ENCODE results near the gene SLC12A6.

Gene SLC12A6

DNA sequence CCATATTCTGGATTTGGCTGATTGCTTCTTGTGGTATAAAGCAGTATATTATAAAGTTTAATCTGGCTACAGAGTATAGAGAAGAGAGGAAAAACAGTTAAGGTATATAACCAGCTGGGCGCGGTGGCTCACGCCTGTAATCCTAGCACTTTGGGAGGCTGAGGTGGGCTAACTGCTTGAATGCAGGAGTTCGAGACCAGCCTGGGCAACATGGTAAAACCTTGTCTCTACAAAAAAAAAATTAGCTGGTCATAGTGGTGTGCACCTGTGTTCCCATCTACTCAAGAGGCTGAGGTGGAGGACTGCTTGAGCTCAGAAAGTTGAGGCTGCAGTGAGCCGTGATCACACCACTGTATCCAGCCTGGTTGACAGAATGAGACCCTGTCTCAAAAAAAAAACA is 7.3 kb downstream of the SLC12A6 start:
- DNase-seq (ENCODE audit: low read depth in 2 of 2) = no peak

DNA sequence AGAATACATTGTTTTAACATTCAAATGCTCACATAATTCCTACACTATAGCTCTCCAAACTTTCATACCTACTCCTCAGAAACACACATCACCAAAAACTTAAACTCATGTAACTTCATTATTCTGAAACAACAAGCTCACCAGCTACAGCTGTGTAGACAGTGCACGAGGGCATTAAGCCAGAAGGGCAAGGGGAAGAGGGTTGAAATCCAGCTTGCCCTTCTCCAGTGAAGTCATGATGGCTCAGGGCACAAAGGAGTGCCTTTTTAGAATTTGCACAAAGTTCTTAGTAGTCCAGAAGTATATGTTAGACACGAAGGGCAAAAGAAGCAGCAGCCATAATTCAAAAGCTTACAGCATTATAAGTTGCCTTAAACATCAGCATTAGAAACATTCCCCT is 8.6 kb downstream of the SLC12A6 start:
- no peak for DNase-seq (ENCODE audit: low read depth in 2 of 2)

DNA sequence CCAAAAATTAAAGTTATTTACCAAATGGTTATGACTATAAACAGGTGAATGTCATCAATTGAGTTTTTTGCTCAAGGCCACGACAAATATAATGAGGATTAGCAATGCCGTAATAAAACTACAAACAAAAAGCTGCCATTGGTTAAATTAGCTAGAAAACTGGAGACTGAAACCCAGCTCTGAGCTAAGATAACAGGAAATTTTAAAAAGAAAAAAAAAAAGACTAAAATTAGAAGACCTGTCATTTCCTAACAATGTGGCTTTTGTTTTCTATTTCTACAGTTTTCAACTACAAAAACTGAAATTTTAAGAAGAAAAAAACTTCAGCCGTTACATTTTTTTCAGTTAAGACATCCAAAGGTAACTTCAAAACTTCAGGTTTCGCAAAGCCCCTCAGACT is 9.7 kb downstream of the SLC12A6 start:
- DNase-seq (ENCODE audit: low read depth in 2 of 2) = no peak

DNA sequence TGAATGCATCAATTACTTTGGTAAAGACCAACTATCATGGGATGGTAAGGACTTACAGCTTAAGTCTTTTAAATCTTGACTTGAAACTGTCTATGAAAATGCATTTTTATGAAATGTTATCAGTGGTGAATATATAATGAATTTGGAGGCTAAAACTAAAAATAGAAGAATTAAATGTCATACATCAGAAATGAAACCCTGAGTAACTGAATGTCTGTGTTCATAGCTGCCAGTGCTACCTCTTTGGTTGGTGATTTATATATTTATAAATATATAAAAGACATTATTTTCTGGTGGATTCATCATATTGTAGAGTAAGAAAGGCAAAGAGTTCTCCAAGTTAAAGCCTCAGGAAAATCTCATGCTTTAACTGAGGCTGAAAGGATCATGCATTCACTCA is 12.2 kb downstream of the SLC12A6 start:
- no peak for DNase-seq (ENCODE audit: low read depth in 2 of 2)

DNA sequence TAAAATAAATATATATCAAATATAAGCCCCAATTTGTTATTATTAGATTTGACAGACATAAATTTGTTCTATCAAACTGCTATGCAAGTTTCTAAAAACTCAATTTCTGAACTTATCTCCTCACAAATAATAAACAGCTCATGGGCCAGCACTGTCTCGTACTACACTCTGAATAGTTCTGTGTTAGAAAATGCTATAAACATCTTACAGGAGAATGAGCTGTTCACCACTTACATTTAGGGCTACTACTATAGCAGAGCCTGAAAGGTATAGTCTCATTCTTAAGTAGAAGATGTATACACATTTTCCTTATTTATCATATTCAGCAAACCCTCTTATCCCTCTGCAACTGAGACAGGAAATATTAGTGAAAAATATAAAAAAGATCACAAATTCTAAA is 12.6 kb downstream of the SLC12A6 start:
- no peak for DNase-seq (ENCODE audit: low read depth in 2 of 2)

DNA sequence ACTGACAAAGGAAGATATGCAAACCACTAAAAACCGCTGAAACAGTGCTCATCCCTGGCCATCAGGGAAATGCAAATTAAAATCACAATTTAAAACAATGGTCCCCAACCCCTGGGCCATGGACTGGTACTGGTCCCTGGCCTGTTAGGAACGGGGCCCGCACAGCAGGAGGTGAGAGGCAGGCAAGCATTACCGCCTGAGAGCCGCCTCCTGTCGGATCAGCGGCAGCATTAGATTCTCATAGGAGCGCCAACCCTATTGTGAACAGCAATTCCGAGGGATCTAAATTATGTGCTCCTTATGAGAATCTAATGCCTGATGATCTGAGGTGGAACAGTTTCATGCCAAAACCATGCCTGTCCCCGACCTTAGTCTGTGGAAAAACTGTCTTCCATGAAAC is 14.4 kb downstream of the SLC12A6 start:
- no peak for DNase-seq (ENCODE audit: low read depth in 2 of 2)

DNA sequence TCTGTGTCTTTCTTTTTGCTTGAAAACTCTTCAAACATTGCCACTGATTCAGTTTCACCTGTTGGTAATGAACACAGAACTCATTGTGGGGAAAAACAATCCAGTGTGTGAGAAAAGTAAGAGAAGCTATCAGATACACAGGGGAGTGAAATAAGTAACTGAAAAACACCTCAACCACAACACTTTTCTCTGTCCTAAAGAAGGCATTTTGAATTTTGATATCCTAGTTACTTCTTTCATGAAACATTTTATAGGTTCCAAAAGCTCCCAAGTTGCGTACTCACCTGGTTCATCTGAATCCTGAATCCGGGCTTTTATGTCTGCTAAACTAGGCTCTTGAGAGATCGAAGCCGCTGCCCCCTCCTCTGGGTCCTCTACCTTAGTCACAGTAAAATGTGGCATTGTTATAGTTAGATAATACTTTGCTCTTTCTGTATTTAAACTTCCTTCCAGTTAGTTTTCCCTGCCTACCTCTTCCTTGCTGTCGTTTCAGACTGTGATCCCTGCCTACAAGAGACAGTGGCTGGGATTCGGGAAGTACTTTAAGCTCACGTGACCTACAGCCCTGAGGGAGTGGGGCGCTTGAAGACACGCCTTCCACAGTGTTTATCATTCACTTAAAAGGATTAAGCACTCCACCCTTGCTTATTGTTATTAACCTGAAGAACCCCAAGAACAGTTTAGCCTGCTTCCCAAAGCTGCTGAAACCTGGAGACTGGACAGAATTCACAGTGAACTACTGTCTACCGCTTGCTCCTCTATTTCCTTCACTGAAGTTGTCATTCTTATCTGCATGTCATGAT is 19.1 kb downstream of the SLC12A6 start:
- DNase-seq (ENCODE audit: low read depth in 2 of 2) = no peak

DNA sequence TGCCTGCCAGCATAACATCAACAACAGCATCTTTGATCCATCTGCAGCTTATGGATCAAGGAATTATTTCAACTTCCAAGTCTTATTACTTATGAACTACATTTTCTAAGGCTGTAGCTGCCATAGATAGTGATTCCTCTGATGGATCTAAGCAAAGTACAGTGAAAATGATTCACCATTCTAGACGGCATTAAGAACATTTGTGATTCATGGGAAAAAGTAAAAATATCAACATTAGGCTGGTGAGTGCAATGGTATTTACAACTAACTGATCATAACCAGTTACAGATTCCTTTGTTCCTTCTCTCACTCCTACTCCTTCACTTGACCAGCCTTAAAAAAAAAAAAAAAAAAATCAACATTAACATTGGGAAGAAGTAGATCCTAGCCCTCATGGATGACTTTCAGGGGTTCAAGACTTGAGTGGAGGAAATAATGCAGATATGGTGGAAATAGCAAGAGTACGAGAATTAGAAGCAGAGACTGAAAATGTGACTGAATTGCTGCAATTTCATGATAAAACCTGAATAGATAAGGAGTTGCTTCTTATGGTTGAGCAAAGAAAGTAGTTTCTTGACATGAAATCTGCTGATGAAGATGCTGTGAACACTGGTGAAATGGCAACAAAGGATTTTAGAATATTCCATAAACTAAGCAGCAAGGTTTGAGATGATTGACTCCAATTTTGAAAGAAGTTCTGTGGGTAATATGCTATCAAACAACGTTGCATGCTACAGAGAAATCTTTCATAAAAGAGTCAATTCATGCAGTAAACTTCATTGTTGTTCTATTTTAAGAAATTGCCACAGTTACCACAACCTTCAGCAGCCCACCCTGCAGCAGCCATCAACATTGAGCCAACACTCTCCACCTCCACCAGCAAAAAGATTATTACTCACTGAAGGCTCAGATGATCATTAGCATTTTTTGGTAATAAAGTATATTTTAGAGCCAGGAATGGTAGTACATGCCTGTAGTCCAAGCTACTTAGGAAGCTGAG is 22.8 kb downstream of the SLC12A6 start:
- no peak for DNase-seq (ENCODE audit: low read depth in 2 of 2)

DNA sequence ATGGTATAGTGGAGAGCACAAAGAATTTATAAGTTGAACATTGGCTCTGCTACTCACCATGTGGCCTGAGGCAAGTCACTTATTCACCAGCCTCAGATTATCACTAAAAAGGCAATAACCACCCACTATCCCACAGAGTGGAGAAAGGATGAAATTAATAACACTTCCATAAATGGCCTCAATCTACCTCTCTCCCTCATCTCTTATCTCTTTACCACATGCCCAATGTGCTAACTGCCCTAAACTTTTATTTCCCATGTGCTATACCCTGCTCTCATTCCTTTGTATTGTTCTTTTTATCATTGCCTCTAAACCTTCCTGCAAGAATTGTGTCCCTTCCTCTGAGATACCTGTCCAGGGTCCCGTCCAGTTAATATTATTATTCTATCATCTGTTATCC is 26.0 kb downstream of the SLC12A6 start:
- no peak for DNase-seq (ENCODE audit: low read depth in 2 of 2)

DNA sequence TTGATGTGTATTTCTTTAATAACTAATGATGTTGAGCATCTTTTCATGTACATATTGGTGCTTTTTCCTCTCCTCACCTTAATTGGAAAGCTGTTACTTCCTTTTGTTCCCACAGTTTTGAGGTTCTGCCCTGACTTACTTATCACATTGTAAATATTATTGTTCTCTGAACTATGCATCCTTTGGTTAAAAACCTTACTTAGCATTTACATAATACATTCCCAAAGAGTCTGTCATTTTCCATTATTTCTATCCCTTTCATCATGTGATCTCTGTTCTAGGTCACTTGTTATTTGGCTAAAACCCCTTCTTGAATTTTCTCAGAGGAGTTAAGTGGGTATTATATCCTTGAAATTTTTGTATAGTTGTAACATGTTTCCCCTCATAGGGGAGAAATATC is 33.0 kb downstream of the SLC12A6 start:
- no peak for DNase-seq (ENCODE audit: low read depth in 2 of 2)

DNA sequence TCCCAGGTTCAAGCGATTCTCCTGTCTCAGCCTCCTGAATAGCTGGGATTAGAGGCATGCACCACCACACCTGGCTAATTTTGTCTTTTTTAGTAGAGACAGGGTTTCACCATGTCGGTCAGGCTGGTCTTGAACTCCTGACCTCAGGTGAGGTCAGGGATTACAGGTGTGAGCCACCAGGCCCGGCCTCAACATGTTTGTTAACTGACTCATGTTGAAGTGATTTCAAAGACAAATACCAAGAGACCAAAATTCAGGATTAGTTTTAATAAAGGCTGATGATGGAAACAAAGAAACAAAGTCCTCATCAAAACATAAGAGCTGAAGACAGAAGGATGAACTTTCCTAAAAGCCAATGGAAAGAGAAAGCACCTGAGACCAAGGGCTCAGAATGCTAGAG is 36.5 kb downstream of the SLC12A6 start:
- DNase-seq (ENCODE audit: low read depth in 2 of 2) = no peak

DNA sequence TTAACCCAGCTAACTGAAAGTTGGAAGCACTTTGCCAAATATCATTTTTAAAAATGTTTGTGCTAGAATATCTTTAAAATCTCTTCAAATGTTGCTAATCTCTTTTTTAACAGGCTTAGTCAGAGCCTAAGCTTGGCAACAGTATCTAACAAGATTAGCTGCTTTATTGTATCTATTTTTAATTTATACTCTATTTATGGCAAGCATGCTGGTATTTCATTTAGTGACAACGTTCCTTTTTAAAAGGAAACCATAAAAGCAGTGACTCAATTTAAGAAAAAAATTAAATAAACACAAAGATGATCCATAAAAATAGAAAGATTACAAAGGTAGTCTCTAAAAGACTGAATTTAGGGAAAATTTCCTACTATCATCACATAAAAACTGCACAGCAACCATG is 40.5 kb downstream of the SLC12A6 start:
- no peak for DNase-seq (ENCODE audit: low read depth in 2 of 2)

DNA sequence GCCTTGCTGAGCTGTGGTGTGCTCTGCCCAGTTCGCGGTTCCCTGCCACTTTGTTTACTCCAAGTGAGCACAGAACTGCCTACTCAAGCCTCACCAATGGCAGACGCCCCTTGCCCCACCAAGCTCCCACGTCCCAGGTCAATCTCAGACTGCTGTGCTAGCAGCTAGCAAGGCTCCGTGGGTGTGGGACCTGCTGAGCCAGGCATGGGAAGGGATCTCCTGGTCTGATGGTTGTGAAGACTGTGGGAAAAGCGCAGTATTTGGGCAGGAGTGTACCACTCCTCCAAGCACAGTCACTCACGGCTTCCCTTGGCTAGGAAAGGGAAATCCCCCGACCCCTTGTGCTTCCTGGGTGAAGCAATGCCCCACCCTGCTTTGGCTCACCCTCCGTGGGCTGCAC is 45.0 kb downstream of the SLC12A6 start:
- DNase-seq (ENCODE audit: low read depth in 2 of 2) = no peak

DNA sequence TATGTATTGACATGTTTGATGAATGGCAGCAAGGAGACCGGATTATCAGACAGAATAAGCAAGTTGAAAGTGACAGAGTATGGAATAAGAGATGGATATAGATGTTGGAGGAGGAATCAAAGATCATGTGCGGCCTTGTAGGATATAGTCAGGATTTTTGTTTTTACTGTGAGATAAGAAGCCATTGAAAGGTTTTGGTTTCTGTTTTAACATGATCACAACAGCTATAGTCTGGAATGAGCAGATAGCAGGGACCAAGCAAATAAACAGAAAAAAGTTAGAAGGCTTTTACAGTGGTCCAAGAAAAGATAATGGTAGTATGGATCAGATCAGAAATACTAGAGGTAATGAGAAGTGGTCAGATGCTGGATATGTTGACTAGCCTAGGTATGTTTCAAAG is 52.6 kb downstream of the SLC12A6 start:
- DNase-seq (ENCODE audit: low read depth in 2 of 2) = no peak

DNA sequence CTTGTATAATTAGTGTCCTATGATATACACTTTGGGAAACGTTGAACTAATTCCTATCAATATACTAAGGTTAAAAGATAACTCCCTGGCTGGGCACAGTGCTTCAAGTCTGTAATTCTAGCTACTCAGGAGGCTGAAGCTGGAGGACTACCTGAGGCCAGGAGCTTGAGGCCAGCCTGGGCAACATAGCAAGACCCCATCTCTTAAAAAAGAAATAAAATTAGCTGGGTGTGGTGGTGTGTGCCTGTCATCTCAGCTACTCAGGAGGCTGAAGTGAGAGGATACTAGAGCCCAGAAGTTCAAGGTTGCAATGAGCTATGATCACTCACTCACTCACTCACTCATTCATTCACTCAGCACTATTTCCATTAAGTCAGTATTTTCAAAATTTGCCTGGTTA is 55.2 kb downstream of the SLC12A6 start:
- no peak for DNase-seq (ENCODE audit: low read depth in 2 of 2)

DNA sequence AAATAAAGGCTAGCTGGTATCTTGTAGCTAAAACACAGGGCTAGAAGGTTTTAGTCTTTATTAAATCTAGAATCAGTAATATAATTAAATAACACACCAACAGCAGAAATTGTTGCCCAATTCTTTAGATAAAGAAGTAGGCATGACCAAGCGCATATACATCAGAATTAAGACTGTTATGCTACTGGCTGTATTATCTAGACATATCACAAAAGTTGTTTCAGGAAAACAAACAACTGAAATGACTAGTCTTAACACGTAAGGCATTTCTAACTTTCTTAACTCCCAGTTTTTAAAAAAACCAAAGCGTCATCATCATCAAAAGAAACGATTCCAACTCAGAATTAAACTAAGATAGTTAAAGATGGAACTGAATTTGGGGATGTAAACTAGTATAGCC is 57.4 kb downstream of the SLC12A6 start:
- DNase-seq (ENCODE audit: low read depth in 2 of 2) = no peak

DNA sequence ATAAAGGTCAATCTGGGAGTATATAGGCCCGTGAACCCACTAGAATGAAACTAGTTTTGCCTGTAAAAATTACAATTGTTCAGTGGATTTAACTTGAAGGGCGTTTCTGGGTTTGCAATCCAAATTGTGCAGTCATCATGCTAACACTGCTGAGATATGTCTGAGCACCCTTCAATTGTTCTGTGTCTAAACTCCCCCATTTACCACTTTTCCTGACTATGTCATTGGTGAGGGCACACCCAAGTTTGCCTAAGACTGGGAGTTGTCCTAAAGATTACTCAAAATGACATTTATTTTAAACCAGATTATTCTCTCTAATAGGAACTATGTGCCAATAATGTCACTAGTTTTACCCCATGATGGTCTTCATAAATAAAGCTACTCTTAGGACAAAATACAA is 58.2 kb downstream of the SLC12A6 start:
- DNase-seq (ENCODE audit: low read depth in 2 of 2) = no peak

DNA sequence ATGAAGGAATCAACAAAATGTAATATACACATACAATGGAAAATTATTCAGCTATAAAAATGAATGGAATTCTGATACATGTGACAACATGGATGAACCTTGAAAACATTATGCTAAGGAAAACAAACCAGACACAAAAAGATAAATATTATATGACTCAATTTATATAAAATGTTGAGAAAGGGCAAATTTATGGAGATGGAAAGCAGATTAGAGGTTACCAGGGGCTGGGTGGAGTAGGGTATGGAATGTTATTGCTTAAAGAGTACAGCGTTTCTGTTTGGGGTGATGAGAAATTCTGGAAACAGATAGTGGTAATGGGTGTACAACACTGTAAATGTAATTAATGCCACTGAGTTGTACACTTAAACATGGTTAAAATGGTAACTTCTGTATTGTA is 61.9 kb downstream of the SLC12A6 start:
- DNase-seq (ENCODE audit: low read depth in 2 of 2) = no peak

DNA sequence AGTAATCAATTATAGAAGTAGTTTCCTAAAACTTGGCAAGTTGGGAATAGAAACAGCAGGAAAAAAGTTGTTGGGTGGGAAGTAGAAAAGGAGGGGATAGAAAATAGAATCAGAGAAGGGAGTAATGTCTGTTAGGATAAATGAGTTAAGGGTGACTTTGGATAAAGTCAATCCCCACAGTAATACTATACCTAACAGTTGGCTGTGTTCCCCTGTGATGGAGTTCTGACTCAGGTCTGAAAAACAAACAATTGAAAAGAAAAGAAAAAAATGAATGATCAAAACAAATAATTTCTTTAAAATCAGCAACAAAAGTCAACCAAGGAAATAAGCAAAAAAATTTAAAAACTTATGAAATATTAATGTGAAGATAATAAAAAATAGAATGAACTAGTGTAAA is 62.4 kb downstream of the SLC12A6 start:
- no peak for DNase-seq (ENCODE audit: low read depth in 2 of 2)

DNA sequence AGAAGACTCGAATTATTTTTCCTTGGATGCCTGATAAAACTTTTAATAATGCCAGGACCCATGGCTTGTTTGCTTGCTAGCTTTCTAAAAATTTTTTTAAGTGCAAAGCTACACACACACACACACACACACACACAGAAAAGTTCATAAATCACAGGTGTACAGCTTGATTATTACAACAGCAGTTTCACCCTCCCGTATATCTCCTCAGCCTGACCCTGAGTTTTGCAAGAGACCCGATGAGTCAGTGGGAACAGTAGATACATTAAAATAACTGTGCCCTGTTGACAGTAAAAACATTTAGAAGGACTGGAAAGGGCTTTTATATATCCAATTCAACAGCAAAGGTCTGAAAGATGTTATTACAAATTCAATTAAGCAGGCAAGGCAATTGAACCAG is 66.1 kb downstream of the SLC12A6 start:
- no peak for DNase-seq (ENCODE audit: low read depth in 2 of 2)

DNA sequence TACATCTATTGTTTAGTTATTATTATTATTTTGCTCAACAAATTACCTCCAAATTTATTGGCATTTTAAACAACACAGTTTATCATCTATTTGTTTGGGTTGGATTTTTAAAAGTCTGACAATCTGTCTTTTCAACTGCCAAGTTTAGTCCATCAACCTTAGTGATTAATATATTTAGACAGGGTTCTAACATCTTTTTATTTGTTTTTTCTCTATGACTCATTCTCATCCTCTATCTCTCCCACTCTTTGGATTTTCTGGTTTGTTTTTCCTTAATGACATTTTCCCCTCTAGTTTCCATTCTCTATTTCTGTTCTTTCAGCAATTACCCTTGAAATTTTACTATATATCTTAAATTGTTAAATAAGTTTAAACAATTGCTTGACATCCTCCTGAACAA is 70.8 kb downstream of the SLC12A6 start:
- DNase-seq (ENCODE audit: low read depth in 2 of 2) = no peak

DNA sequence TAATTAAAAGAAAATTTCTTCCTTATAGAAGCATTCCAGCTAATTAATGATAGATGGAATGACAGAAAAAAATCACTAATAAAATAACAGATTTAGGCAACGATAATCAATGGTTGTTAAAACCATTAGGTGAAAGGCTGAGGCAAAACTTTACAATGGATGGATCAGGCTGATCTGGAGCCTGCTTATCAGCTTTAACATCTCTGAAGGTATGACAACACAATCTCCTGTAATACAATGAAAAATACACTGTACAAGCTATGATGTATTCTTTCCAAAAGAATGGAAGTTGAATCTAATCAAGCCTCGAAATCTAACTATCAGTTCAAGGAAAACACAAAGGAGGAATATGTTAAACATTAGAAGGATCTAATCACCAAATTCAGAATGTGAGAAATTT is 73.5 kb downstream of the SLC12A6 start:
- no peak for DNase-seq (ENCODE audit: low read depth in 2 of 2)

DNA sequence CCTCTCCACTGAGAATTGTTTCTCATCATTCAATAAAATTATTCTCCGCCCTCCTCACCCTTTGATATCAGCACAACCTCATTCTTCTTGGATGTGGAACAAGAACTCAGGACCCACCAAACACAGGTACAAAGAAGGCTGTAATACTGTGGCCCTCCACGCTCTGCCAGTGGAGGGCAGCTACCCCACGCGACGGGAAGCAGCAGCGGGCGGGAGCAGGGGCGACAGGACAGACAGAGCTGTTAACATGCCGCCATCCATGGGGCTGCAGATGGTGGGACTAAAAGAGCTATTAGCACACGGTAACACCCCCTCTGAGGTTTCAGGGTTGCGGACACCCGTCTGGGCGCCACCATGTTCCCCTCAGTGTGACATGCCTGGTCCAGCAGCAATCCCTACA is 75.2 kb downstream of the SLC12A6 start:
- DNase-seq (ENCODE audit: low read depth in 2 of 2) = no peak

Measured in stimulated activated CD8-positive, alpha-beta memory T cell treated with anti-CD3 and anti-CD28 coated beads, Interleukin-15, amount 100 ng/mL, for 4 hours (primary cell).